GM12878 (cell line): ENCODE data around the gene IFNA8. TPM values are rescaled to one million over a fixed set of nuclear protein-coding genes. Genes with fewer than 3 reads are reported as not detected.

Experiments used
- ATAC-seq: fragments of 200-7000 bp; cut with Tn5 transposase; 3 replicates; pipeline ENCODE4 v1.9.1; 2020; ENCODE audit warnings: mild to moderate bottlenecking, moderate library complexity
- BruUV-seq: library from RNA; stranded (reverse); fragments of 400-500 nt; replicated peaks from 2 replicates; lab custom pipeline; 2021; lab: Mats Ljungman, UMichigan
- CTCF ChIA-PET: fragments of 300-600 bp; sonication (Branson Sonifier 250); formaldehyde crosslinking; extraction: SDS; loops from one replicate; lab custom pipeline; 2021; ENCODE audit warnings: inconsistent platforms; lab: Yijun Ruan, JAX
- POLR2A ChIA-PET: fragments of 350-600 bp; formaldehyde crosslinking; extraction: SDS; loops from one replicate; lab custom pipeline; 2021; ENCODE audit warnings: inconsistent platforms; lab: Charles Lee
- RAD21 ChIA-PET: fragments of 300-600 bp; sonication (Branson Sonifier 250); formaldehyde crosslinking; loops from one replicate; lab custom pipeline; 2023; ENCODE audit warnings: antibody characterized with exemption; ENCODE audit not compliant: unreplicated experiment; lab: Charles Lee
- SMC1A ChIA-PET: fragments of 300-600 bp; sonication (Branson Sonifier 250); formaldehyde crosslinking; loops from one replicate; lab custom pipeline; 2023; ENCODE audit not compliant: unreplicated experiment, uncharacterized antibody; lab: Charles Lee
- DNase-seq: peaks from one replicate; pipeline ENCODE4 v3.0.0-alpha.2; 2011; ENCODE audit warnings: low read depth, low spot score
- FAIRE-seq: peaks from 3 replicates; lab custom pipeline; 2011; peaks lifted over from hg19 to GRCh38; lab: Jason Lieb, UNC
- H2AFZ ChIP-seq: 2 replicates; pipeline ENCODE4 v1.6.0; 2011; ENCODE audit warnings: low read depth, low read length, control low read depth; ENCODE audit not compliant: control insufficient read depth
- H3K27ac ChIP-seq: 2 replicates; pipeline ENCODE4 v1.5.1; 2011; ENCODE audit warnings: control low read depth; ENCODE audit not compliant: control insufficient read depth, insufficient read depth
- H3K27me3 ChIP-seq, 2 experiments: replicated peaks in 1 of 2; 2 replicates each; pipeline versions ENCODE4 v1.6.0 to v1.6.1; 2011; ENCODE audit warnings: low read length in 1 of 2; ENCODE audit not compliant: control insufficient read depth in 2 of 2, insufficient read depth in 2 of 2
- H3K36me3 ChIP-seq, 2 experiments: 2 replicates each; pipeline ENCODE4 v1.5.1; 2011; ENCODE audit warnings: low read length in 1 of 2; ENCODE audit not compliant: control insufficient read depth in 2 of 2, insufficient read depth in 2 of 2
- H3K4me1 ChIP-seq: 2 replicates; pipeline ENCODE4 v1.6.1; 2011; ENCODE audit warnings: mild to moderate bottlenecking, low read length, moderate library complexity, mixed read lengths; ENCODE audit not compliant: control insufficient read depth, insufficient read depth
- H3K4me2 ChIP-seq: 2 replicates; pipeline ENCODE4 v1.6.0; 2011; ENCODE audit warnings: control low read depth; ENCODE audit not compliant: control insufficient read depth, insufficient read depth
- H3K4me3 ChIP-seq: fragments of 200-600 bp; sonication (generic); 2 replicates; pipeline ENCODE4 v1.5.1; 2016
- H3K79me2 ChIP-seq: 2 replicates; pipeline ENCODE4 v1.6.0; 2011; ENCODE audit warnings: low read length; ENCODE audit not compliant: control insufficient read depth, insufficient read depth
- H3K9ac ChIP-seq: 2 replicates; pipeline ENCODE4 v1.8.0; 2011; ENCODE audit warnings: low read length, control low read depth, mixed read lengths; ENCODE audit not compliant: control insufficient read depth, insufficient read depth
- H3K9me3 ChIP-seq: replicated peaks from 3 replicates; pipeline ENCODE4 v1.5.1; 2011; ENCODE audit warnings: mild to moderate bottlenecking, low read length; ENCODE audit not compliant: control insufficient read depth, insufficient read depth
- H4K20me1 ChIP-seq: 2 replicates; pipeline ENCODE4 v1.6.0; 2011; ENCODE audit not compliant: control insufficient read depth, insufficient read depth
- BCLAF1 ChIP-seq: fragments of 450-650 bp; IDR thresholded peaks from 2 replicates; pipeline ENCODE4 v1.6.1; 2017; ENCODE audit warnings: antibody characterized with exemption, mild to moderate bottlenecking, moderate library complexity
- CREM ChIP-seq: IDR thresholded peaks from 2 replicates; pipeline ENCODE4 v1.6.1; 2014; ENCODE audit warnings: antibody characterized with exemption, low read depth
- FOXK2 ChIP-seq: fragments of 450-650 bp; IDR thresholded peaks from 2 replicates; pipeline ENCODE4 v1.6.1; 2017; ENCODE audit warnings: mild to moderate bottlenecking, moderate library complexity
- NBN ChIP-seq: fragments of 450-650 bp; IDR thresholded peaks from 2 replicates; pipeline ENCODE4 v1.6.1; 2016
- PRDM15 ChIP-seq: fragments of 450-650 bp; formaldehyde crosslinking; IDR thresholded peaks from 2 replicates; pipeline ENCODE4 v1.4.0; 2020; ENCODE audit warnings: mild to moderate bottlenecking, moderate library complexity
- SIN3A ChIP-seq: IDR thresholded peaks from 2 replicates; pipeline ENCODE4 v1.6.1; 2012; ENCODE audit warnings: low read depth, low read length, improper control_type of control experiment
- SMAD1 ChIP-seq: fragments of 450-650 bp; IDR thresholded peaks from 2 replicates; pipeline ENCODE4 v1.6.1; 2018; ENCODE audit warnings: mild to moderate bottlenecking, low read depth; ENCODE audit not compliant: partially characterized antibody
- SMAD5 ChIP-seq: IDR thresholded peaks from 2 replicates; pipeline ENCODE4 v1.6.1; 2016; ENCODE audit warnings: antibody characterized with exemption, low read depth
- ZBTB33 ChIP-seq: fragments of 450-650 bp; IDR thresholded peaks from 2 replicates; pipeline ENCODE4 v1.6.1; 2017; ENCODE audit warnings: mild to moderate bottlenecking
- ZNF217 ChIP-seq: fragments of 450-650 bp; IDR thresholded peaks from 2 replicates; pipeline ENCODE4 v1.6.1; 2017; ENCODE audit warnings: antibody characterized with exemption, mild to moderate bottlenecking
- ZNF274 ChIP-seq: IDR thresholded peaks from one replicate; pipeline ENCODE4 v1.8.0; 2011; ENCODE audit not compliant: insufficient read length, insufficient read depth
- ZNF622 ChIP-seq: fragments of 450-650 bp; IDR thresholded peaks from 2 replicates; pipeline ENCODE4 v1.6.1; 2017; ENCODE audit warnings: mild to moderate bottlenecking, inconsistent platforms
- ZSCAN29 ChIP-seq: fragments of 450-650 bp; IDR thresholded peaks from 2 replicates; pipeline ENCODE4 v1.6.1; 2017; ENCODE audit warnings: mild to moderate bottlenecking, moderate library complexity
- WGBS: methylation state at CpG from one replicate; pipeline ENCODE4 v1.1.6; 2016; ENCODE audit warnings: low lambda C conversion rate; ENCODE audit not compliant: insufficient replicate concordance, insufficient coverage; ENCODE audit errors: missing lambda C conversion rate; 5-methylcytosine and 5-hydroxymethylcytosine counted together
- in situ Hi-C: fragments of 300-500 bp; cut with MboI; formaldehyde crosslinking; loops from 9 replicates; pipeline ENCODE4 v1.14.3; 2018; ENCODE audit warnings: mixed read lengths
- intact Hi-C: fragments of 100-400 bp; cut with micrococcal nuclease; formaldehyde crosslinking; loops from one replicate; pipeline ENCODE4 v1.14.2; 2022; ENCODE audit not compliant: unreplicated experiment
- polyA plus RNA-seq, 11 experiments: library from polyadenylated mRNA; depleted of rRNA in 4 of 11; unstranded in 6 of 11; stranded (reverse) in 5 of 11; fragments of >200 nt; fragmentation: Nextera tagmentation in 4 of 11; fragmentation: Illumina TruSeq in 1 of 11; extraction: Ambion mirVana in 4 of 11; extraction: Trizol in 1 of 11; gene quantifications; 1 replicate in 1 of 11; 2 replicates in 10 of 11; pipeline versions ENCODE4 v1.2.1 to v1.2.3, GENCODE V29; 2011 to 2016; ENCODE audit warnings: inconsistent platforms in 2 of 11, missing spikeins in 2 of 11, low read depth in 1 of 11
- total RNA-seq, 4 experiments: library from RNA; depleted of rRNA in 3 of 4; stranded (reverse); fragments of >200 nt in 3 of 4; fragmentation: Illumina TruSeq in 1 of 4; extraction: Trizol in 1 of 4; gene quantifications; 2 replicates each; pipeline versions ENCODE4 v1.2.1 to v1.2.3, GENCODE V29; 2013 to 2021

The IFNA8 gene
- total and polyA plus RNA-seq, 10 of the 15 experiments (the other 5 are each of a cell fraction or from before 2014, with no cell fraction given) = not detected

- no peak for TF ChIP-seq PRDM15 (CRISPR knock-in tag)
- TF ChIP-seq, all 136 proteins: peak for 6
Measured at GRCh38 chr9:21402386-21403251, 6.3 kb upstream of the IFNA8 start (continued).

GRCh38 chr9:21404146-21404545 lies 4.8 kb upstream of the IFNA8 start:
- H3K4me3 ChIP-seq = no peak overlapping the region
- no peak overlapping the region for H3K27ac ChIP-seq
- WGBS = 30% methylated on average over 3 of the region's 3 CpGs
- RAD21 ChIA-PET = interaction anchor here (2.3 kb wide), 1 partner anchor 78 kb away, joined by 18 read pairs; no protein-coding TSS in a partner anchor
- no peaks in the 10 kb centered on the region; the same call in 1 of the 2 replicates for H3K79me2 ChIP-seq
- H3K9ac ChIP-seq = no peak overlapping the region
- DNase-seq (no peak), ATAC-seq (no peak), FAIRE-seq (no peak)
- intact Hi-C loops (no loop called here), in situ Hi-C loops (no loop called here)
- peaks cover 0 to 2% of the 10 kb centered on the region in 2 experiments; a peak in 2 of 4 replicates for H3K27me3 ChIP-seq
- H3K4me2 ChIP-seq = no peak overlapping the region
- H3K4me1 ChIP-seq = no peaks in the 10 kb centered on the region
- H2AFZ ChIP-seq = no peak overlapping the region
- no peaks in the 10 kb centered on the region for H4K20me1 ChIP-seq
- SMC1A ChIA-PET = interaction anchor here (0.9 to 2.6 kb wide), 3 partner anchors 73 to 86 kb away, joined by 3 to 19 read pairs (median 5); no protein-coding TSS in a partner anchor
- CTCF ChIA-PET = interaction anchor here (0.9 to 3.4 kb wide), 6 partner anchors 8 to 86 kb away, joined by 3 to 35 read pairs (median 7); no protein-coding TSS in a partner anchor
- no peaks in the 10 kb centered on the region for H3K9me3 ChIP-seq
- POLR2A ChIA-PET = interaction anchor here (1.8 kb wide), 1 partner anchor 75 kb away, joined by 4 read pairs; no protein-coding TSS in a partner anchor
- no peaks in the 10 kb centered on the region for H3K36me3 ChIP-seq
- BruUV-seq = no TSS peak
- TF ChIP-seq ZNF217 (no peak), NBN (no peak), CREM (no peak), ZNF274 (no peak), ZBTB33 (no peak), BCLAF1 (no peak), FOXK2 (no peak), SMAD5 (no peak), SMAD1 (no peak), SIN3A (no peak), ZNF622 (no peak), ZSCAN29 (no peak)
